Thyroid gland (tissue), 4 donors: Measurements from ENCODE around the gene RRP12.

Experiments used
- POLR2A ChIP-seq, 2 donors: fragments of 450-650 bp; IDR thresholded peaks; one replicate each; pipeline ENCODE4 v1.6.1; 2017; ENCODE audit warnings: antibody characterized with exemption in 2 of 2, mild to moderate bottlenecking in 2 of 2, moderate library complexity in 1 of 2
- TF ChIP-seq, protein P1 (sequence below), 6 experiments: fragments of 200-600 bp in 3 of 6; fragments of 450-650 bp in 3 of 6; sonication (generic) in 3 of 6; IDR thresholded peaks; one replicate each; pipeline ENCODE4 v1.5.1; 2016 to 2019; ENCODE audit warnings: antibody characterized with exemption in 6 of 6, mild to moderate bottlenecking in 2 of 6, inconsistent platforms in 1 of 6, moderate library complexity in 1 of 6

DNA sequence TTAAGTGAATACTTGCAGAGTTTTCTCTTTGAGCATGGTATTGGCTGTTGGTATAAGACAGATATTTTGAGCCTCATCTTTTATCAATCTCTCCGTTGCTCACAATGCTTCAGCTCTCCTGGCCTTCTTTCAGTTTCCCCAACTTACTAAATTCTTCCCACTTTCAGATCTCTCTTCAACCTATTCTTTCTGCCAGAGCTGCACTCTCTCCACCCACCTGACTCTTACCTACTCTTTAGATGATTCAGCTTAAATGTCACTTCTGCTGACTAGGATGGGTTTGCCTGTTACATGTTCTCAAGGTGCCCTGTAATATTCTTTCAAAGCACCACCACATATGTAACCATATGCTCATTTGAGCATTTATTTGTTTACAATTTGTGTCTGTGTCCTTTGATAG, 43.1 kb upstream of the RRP12 start:
- TF ChIP-seq, protein P1, sequence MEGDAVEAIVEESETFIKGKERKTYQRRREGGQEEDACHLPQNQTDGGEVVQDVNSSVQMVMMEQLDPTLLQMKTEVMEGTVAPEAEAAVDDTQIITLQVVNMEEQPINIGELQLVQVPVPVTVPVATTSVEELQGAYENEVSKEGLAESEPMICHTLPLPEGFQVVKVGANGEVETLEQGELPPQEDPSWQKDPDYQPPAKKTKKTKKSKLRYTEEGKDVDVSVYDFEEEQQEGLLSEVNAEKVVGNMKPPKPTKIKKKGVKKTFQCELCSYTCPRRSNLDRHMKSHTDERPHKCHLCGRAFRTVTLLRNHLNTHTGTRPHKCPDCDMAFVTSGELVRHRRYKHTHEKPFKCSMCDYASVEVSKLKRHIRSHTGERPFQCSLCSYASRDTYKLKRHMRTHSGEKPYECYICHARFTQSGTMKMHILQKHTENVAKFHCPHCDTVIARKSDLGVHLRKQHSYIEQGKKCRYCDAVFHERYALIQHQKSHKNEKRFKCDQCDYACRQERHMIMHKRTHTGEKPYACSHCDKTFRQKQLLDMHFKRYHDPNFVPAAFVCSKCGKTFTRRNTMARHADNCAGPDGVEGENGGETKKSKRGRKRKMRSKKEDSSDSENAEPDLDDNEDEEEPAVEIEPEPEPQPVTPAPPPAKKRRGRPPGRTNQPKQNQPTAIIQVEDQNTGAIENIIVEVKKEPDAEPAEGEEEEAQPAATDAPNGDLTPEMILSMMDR (IDR thresholded peaks at IDR 0.05): no peak
- TF ChIP-seq POLR2A (IDR thresholded peaks at IDR 0.05): no peak
